A549 (cell line): ENCODE results near the gene TTYH2.

Experiments used
- CTCF ChIP-seq: fragments of >200 bp; sonication (Bioruptor Twin); formaldehyde crosslinking; IDR thresholded peaks from 3 replicates; pipeline ENCODE4 v1.5.1; 2016
- FOSL2 ChIP-seq, 2 experiments: fragments of 450-650 bp in 1 of 2; fragments of >200 bp in 1 of 2; sonication (Bioruptor Twin) in 1 of 2; formaldehyde crosslinking; IDR thresholded peaks; 2 replicates each; pipeline versions ENCODE4 v1.5.0 to v1.6.1; 2016 to 2020; ENCODE audit warnings: mild to moderate bottlenecking in 1 of 2, moderate library complexity in 1 of 2
- TF ChIP-seq, protein P1 (sequence below): fragments of 150-350 bp; IDR thresholded peaks from 2 replicates; pipeline ENCODE4 v1.6.1; 2014; ENCODE audit warnings: low read depth, mild to moderate bottlenecking, low read length

GRCh38 chr17:74309902-74310301, 96.5 kb downstream of the TTYH2 start:
- TF ChIP-seq FOSL2 (IDR thresholded peaks at IDR 0.05): no peak
- no peak for TF ChIP-seq FOSL2 (CRISPR knock-in tag; IDR thresholded peaks at IDR 0.05)
- TF ChIP-seq CTCF: no peak
- TF ChIP-seq, protein P1, sequence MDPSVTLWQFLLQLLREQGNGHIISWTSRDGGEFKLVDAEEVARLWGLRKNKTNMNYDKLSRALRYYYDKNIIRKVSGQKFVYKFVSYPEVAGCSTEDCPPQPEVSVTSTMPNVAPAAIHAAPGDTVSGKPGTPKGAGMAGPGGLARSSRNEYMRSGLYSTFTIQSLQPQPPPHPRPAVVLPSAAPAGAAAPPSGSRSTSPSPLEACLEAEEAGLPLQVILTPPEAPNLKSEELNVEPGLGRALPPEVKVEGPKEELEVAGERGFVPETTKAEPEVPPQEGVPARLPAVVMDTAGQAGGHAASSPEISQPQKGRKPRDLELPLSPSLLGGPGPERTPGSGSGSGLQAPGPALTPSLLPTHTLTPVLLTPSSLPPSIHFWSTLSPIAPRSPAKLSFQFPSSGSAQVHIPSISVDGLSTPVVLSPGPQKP: no peak
